ENCODE results near the gene JUND.

JUND gene

DNA sequence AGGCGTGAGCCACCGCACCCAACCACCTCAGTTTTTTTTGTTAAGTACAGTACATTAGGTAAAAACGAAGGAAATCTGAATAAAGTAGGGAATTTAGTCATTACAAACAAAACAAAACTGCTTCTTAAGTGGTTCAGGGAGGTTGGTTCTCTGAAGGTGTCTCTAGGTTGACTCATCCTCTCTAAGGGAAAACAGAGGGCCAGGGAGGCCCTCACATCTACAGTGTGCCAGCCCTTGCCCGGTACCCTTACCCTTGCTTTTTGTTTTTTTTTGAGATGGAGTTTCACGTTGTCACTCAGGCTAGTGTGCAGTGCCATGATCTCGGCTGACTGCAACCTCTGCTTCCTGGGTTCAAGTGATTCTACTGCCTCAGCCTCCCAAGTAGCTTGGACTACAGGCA is 17.2 kb upstream of the JUND start:
- Histone ChIP-seq H3K36me3 (ENCODE audit: control insufficient read depth, insufficient read depth, low read length) (no peaks in the 10 kb centered on the region), H3K27ac (ENCODE audit: low read depth, low read length, severe bottlenecking) (no peak overlapping the region), H3K9me3 (ENCODE audit: control insufficient read depth, low read length) (no peaks in the 10 kb centered on the region), H3K4me1 (ENCODE audit: control insufficient read depth, insufficient read depth, low read length, poor library complexity, severe bottlenecking) (peaks cover 21% of the 10 kb centered on the region), H3K4me3 (ENCODE audit: extremely low read depth, insufficient read depth, low read length, poor library complexity, severe bottlenecking) (no peak overlapping the region)
- 89 to 96% methylated on average over 3 of the region's 6 CpGs for WGBS, 2 experiments (ENCODE audit: insufficient coverage in 2 of 2)

DNA sequence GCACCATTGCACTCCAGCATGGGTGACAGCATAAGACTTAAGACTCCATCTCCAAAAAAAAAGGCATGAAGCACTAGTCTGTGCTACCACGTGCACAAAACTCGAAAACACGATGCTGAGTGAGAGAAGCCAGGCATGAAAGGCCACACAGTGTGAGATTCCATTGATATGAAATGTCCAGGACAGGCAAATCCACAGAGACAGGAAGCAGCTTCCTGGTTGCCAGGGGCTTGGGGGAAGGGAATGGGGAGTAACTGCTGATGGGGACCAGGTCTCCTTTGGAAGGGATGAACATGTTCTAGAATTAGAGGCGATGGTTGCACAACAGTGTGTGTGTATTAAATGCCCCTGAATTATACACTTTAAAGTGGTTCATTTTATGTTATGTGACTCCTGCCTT is 15.9 kb upstream of the JUND start:
- Histone ChIP-seq H3K27ac (ENCODE audit: low read depth, low read length, severe bottlenecking) (no peak overlapping the region), H3K36me3 (ENCODE audit: control insufficient read depth, insufficient read depth, low read length) (no peaks in the 10 kb centered on the region), H3K4me3 (ENCODE audit: extremely low read depth, insufficient read depth, low read length, poor library complexity, severe bottlenecking) (no peak overlapping the region), H3K4me1 (ENCODE audit: control insufficient read depth, insufficient read depth, low read length, poor library complexity, severe bottlenecking) (peaks cover 25% of the 10 kb centered on the region), H3K9me3 (ENCODE audit: control insufficient read depth, low read length) (no peaks in the 10 kb centered on the region)
- WGBS, 2 experiments (ENCODE audit: insufficient coverage in 2 of 2) = 68 to 81% methylated on average over 3 to 4 of the region's 4 CpGs

DNA sequence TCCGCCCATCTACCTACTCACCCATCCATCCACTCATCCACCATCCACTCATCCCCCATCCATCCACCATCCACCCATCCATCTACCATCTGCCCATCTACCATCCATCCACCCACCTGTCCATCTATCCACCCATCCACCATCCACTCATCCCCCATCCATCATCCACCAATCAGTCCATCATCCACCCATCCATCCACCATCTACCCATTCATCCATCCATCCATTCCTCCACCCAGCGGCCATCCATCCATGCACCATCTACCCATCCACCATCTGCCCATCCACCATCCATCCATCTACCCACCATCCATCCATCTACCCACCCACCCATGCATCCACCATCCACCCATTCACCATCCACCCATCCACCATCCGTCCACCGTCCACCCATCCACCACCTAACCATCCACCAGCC is 13.6 kb upstream of the JUND start:
- WGBS, 2 experiments (ENCODE audit: insufficient coverage in 2 of 2) = 79 to 94% methylated on average over 2 to 4 of the region's 4 CpGs
- no peak overlapping the region for H3K4me3 ChIP-seq (ENCODE audit: extremely low read depth, insufficient read depth, low read length, poor library complexity, severe bottlenecking)
- no peaks in the 10 kb centered on the region for H3K9me3 ChIP-seq (ENCODE audit: control insufficient read depth, low read length)
- H3K4me1 ChIP-seq (ENCODE audit: control insufficient read depth, insufficient read depth, low read length, poor library complexity, severe bottlenecking) = peaks cover 30% of the 10 kb centered on the region
- no peaks in the 10 kb centered on the region for H3K36me3 ChIP-seq (ENCODE audit: control insufficient read depth, insufficient read depth, low read length)
- no peak overlapping the region for H3K27ac ChIP-seq (ENCODE audit: low read depth, low read length, severe bottlenecking)

DNA sequence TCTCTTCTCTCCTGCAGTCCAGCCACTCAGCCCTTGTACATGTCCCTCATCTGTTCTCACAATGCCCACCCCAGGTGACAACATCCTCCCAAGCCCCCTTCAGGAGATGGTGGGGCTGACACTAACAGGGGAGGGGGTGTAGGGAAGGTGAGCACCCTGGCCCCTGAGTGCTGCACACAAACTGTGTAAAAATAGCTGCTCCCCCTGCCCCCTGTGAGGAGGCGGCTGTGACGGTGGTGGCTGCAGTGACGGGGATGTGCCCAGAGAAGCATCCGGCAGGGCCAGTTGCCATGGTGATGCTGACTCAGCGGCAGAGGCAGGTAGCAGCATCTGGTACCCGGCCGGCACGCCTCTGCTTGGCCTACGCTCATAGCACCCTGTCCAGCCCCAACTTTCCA is 13.0 kb upstream of the JUND start:
- Histone ChIP-seq H3K4me1 (ENCODE audit: control insufficient read depth, insufficient read depth, low read length, poor library complexity, severe bottlenecking) (peaks cover 30% of the 10 kb centered on the region), H3K4me3 (ENCODE audit: extremely low read depth, insufficient read depth, low read length, poor library complexity, severe bottlenecking) (no peak overlapping the region), H3K9me3 (ENCODE audit: control insufficient read depth, low read length) (no peaks in the 10 kb centered on the region), H3K36me3 (ENCODE audit: control insufficient read depth, insufficient read depth, low read length) (no peaks in the 10 kb centered on the region), H3K27ac (ENCODE audit: low read depth, low read length, severe bottlenecking) (no peak overlapping the region)
- WGBS, 2 experiments (ENCODE audit: insufficient coverage in 2 of 2) = 46 to 56% methylated on average over 4 to 5 of the region's 9 CpGs

DNA sequence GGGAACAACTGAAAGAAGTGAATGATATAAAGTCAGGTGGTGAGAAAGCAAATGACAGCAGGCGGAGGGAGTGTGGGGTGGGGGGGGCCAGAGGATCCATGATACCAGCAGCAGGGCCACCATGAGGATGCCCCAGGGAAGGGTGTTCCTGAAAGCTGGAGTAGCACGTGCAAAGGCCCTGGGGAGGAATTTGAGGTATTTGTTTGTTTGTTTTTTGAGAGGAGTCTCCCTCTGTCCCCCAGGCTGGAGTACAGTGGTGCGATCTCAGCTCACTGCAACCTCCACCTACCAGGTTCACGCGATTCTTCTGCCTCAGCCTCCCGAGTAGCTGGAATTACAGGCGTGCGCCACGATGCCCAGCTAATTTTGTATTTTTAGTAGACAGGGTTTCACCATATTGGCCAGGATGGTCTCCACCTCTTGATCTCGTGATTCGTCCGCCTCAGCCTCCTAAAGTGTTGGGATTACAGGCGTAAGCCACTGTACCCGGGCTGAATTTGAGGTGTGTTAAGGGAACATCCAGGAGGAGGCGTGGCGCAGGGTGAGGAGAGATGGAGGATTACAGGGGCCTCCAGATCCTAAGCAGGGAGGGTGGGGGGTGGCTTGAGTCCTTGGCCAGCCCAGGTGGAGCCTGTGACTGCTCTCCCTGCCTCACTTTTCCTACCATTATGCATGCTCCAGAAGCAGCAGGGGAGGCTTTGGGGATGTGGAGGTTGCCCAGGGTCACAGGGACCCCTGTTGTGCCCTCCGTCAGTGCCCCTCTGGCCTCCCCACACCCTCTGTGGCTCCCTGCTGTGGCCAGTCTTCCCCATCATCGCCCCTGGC is 12.4 kb upstream of the JUND start:
- Histone ChIP-seq H3K9me3 (ENCODE audit: control insufficient read depth, low read length) (no peaks in the 10 kb centered on the region), H3K27ac (ENCODE audit: low read depth, low read length, severe bottlenecking) (peak overlapping the region; percentile 98), H3K4me1 (ENCODE audit: control insufficient read depth, insufficient read depth, low read length, poor library complexity, severe bottlenecking) (peaks cover 25% of the 10 kb centered on the region), H3K4me3 (ENCODE audit: extremely low read depth, insufficient read depth, low read length, poor library complexity, severe bottlenecking) (no peak overlapping the region), H3K36me3 (ENCODE audit: control insufficient read depth, insufficient read depth, low read length) (no peaks in the 10 kb centered on the region)
- 66 to 73% methylated on average over 14 to 16 of the region's 18 CpGs for WGBS, 2 experiments (ENCODE audit: insufficient coverage in 2 of 2)

DNA sequence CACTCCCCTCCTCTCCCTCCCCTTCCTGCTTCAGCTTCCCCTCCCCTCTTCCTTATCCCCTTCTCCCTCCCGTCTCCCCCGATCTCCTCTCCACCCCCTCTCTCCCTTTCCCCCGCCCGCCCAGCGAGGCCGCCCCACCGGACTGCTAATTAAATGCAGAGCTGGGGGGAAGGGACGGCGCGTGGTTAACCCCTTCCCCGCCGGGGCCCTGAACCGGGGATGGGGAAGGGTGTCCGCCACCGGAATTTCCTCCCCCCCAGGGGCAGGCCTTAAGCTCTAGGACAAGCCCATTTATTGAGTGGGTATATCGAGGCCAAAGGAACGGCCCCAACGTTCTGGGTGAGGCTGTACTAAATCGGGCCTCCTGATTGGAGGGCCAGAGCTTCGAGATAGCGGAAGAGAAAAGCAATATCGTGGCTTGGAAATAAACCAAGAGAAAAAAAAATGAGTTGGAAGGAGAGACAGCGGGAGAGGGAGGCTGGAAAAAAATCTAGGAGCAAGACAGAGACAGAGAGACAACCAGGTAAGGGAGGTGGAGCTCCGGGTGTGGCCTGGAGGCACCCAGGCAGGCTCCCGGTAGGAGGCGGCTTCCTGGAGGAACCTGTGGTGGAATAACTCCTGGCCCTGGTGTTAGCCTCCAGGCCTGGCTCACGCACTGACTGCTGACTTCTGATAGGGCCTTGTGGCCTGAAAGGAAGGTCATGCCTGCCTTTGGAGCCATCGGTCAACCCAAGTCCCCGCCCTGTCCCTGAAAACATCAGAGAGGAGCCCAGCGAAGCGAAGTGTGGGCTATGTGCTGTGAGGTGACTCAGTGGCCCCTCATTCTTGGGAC is 11.6 kb upstream of the JUND start:
- Histone ChIP-seq H3K4me1 (ENCODE audit: control insufficient read depth, insufficient read depth, low read length, poor library complexity, severe bottlenecking) (peaks cover 23% of the 10 kb centered on the region), H3K9me3 (ENCODE audit: control insufficient read depth, low read length) (no peaks in the 10 kb centered on the region), H3K4me3 (ENCODE audit: extremely low read depth, insufficient read depth, low read length, poor library complexity, severe bottlenecking) (peak overlapping the region; percentile 51), H3K27ac (ENCODE audit: low read depth, low read length, severe bottlenecking) (peak overlapping the region; percentile 98), H3K36me3 (ENCODE audit: control insufficient read depth, insufficient read depth, low read length) (no peaks in the 10 kb centered on the region)
- WGBS, 2 experiments (ENCODE audit: insufficient coverage in 2 of 2) = 10 to 13% methylated on average over 21 to 22 of the region's 31 CpGs

DNA sequence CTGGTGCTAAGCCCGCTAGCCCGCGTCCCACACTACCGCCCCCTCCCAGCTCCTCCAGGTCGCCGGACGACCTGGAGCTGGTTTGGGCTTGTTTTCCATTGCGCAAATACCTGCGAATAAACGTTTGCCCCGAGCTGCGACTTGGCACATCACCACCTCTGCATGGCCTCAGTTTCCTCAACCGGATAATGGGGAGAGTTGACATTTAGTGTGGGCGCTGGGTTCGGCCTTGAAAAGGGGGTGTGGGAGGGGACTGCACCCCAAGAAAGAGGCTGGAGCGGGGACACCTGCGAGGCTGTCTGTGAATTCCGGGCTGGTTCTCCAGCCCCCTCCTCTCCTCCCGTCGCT is 11.0 kb upstream of the JUND start:
- Histone ChIP-seq H3K9me3 (ENCODE audit: control insufficient read depth, low read length) (no peaks in the 10 kb centered on the region), H3K4me3 (ENCODE audit: extremely low read depth, insufficient read depth, low read length, poor library complexity, severe bottlenecking) (peak overlapping the region; percentile 51), H3K4me1 (ENCODE audit: control insufficient read depth, insufficient read depth, low read length, poor library complexity, severe bottlenecking) (peaks cover 22% of the 10 kb centered on the region), H3K36me3 (ENCODE audit: control insufficient read depth, insufficient read depth, low read length) (no peaks in the 10 kb centered on the region), H3K27ac (ENCODE audit: low read depth, low read length, severe bottlenecking) (peak overlapping the region; percentile 98)
- 0% methylated on average over 8 to 9 of the region's 20 CpGs for WGBS, 2 experiments (ENCODE audit: insufficient coverage in 2 of 2)

DNA sequence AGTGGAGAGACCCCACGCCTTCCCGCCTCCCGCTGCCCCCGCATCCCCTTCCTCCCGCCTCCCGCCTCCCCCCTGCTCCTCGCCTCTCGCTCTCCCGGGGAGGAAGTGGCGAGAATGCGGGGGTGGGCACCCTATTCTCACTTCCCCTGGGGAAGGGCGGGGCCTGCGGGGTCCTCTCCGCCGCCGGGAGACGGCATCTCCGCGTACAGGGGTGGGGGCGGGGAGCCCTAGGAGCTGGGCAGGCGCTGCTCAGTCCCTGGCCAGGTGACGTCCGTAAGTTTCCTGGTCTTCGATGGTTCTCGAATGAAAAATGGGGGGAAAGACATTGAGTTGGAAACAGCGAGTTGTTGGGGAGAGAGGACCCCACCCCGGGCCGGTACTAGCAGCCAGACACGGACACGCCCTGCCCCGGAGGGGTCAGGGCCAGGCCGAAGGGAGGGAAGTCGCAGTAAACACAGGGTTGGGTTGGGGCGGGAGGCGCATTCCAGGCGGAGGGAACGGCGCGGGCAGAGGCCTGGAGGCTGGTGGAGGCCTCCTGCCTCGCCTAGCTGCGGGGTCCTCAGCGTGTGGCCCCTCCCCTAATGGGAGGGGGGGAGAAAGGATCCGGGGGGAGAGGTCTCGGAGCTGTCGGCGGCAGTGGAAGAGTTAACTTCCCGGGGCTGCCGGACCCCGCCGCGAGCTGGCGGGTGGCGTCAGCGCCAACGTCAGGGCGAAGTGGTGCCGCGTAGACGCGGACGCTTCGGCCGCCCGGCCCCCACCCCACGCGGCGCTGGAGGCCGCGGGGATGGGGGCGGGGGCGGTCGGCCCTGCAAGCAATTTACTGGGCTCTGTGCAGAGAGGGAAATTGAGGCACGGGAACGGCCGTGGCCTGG is 10.4 kb upstream of the JUND start:
- no peaks in the 10 kb centered on the region for H3K9me3 ChIP-seq (ENCODE audit: control insufficient read depth, low read length)
- H3K36me3 ChIP-seq (ENCODE audit: control insufficient read depth, insufficient read depth, low read length) = no peaks in the 10 kb centered on the region
- peak overlapping the region; percentile 51 for H3K4me3 ChIP-seq (ENCODE audit: extremely low read depth, insufficient read depth, low read length, poor library complexity, severe bottlenecking)
- peak overlapping the region; percentile 98 for H3K27ac ChIP-seq (ENCODE audit: low read depth, low read length, severe bottlenecking)
- H3K4me1 ChIP-seq (ENCODE audit: control insufficient read depth, insufficient read depth, low read length, poor library complexity, severe bottlenecking) = peaks cover 18% of the 10 kb centered on the region
- 0% methylated on average over 45 to 50 of the region's 75 CpGs for WGBS, 2 experiments (ENCODE audit: insufficient coverage in 2 of 2)

DNA sequence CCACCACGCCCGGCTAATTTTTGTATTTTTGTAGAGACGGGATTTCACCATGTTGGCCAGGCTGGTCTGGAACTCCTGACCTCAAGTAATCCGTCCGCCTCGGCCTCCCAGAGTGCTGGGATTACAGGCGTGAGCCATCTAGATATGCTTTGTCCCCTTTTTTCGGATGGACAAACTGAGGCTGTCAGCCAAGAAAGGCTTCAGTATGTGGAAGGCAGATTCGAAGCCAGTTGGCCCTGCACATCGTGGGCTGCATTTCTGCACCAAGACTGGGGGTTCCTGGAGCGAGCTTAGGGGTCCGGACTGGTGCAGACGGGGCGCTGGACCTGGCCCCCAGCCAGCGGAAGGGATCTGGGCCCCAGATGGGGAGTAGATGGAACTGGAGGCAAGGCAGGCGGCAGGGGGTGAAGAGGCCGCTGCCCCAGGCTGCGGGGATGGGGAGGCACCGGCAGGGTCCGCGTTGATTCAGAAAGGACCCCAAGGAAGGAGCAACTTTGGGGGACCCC is 9.7 kb upstream of the JUND start:
- 59 to 63% methylated on average over 18 of the region's 21 CpGs for WGBS, 2 experiments (ENCODE audit: insufficient coverage in 2 of 2)
- Histone ChIP-seq H3K36me3 (ENCODE audit: control insufficient read depth, insufficient read depth, low read length) (no peaks in the 10 kb centered on the region), H3K4me1 (ENCODE audit: control insufficient read depth, insufficient read depth, low read length, poor library complexity, severe bottlenecking) (peaks cover 22% of the 10 kb centered on the region), H3K27ac (ENCODE audit: low read depth, low read length, severe bottlenecking) (peak overlapping the region; percentile 98), H3K4me3 (ENCODE audit: extremely low read depth, insufficient read depth, low read length, poor library complexity, severe bottlenecking) (peak overlapping the region; percentile 51), H3K9me3 (ENCODE audit: control insufficient read depth, low read length) (no peaks in the 10 kb centered on the region)

DNA sequence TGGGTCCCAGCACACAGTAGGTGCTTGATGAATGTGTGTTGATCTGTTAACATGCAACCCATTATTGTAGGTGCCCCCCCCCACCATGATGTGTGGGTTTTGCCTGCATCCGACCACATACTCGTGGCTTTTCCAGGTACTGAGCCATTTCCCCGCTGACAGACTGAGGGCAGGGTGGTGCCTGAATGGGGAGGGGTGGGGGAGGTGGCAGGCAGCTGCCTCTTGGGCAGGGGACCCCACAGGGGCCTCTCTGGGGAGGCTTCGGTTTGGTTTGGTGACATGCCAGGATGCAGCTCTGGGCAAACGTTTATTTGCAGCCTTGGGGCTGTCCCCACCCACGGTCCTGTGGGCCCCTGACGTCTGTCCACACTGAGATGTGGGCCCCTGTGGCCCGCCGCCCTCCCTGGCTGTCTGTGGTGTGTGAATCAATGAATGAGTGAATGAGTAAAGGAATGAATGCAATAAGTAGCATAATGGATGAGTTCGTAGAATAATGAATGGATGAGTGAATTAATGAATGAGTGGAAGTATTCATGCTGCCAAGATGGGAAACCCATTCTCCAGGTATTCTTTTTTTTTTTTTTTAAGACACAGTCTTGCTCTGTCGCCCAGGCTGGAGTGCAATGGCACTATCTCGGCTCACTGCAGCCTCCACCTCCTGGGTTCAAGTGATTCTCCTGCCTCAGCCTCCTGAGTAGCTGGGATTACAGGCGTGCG is 9.0 kb upstream of the JUND start:
- H3K36me3 ChIP-seq (ENCODE audit: control insufficient read depth, insufficient read depth, low read length) = no peaks in the 10 kb centered on the region
- 74 to 84% methylated on average over 5 to 9 of the region's 14 CpGs for WGBS, 2 experiments (ENCODE audit: insufficient coverage in 2 of 2)
- H3K4me1 ChIP-seq (ENCODE audit: control insufficient read depth, insufficient read depth, low read length, poor library complexity, severe bottlenecking) = peaks cover 22% of the 10 kb centered on the region
- no peaks in the 10 kb centered on the region for H3K9me3 ChIP-seq (ENCODE audit: control insufficient read depth, low read length)
- H3K4me3 ChIP-seq (ENCODE audit: extremely low read depth, insufficient read depth, low read length, poor library complexity, severe bottlenecking) = no peak overlapping the region
- H3K27ac ChIP-seq (ENCODE audit: low read depth, low read length, severe bottlenecking) = no peak overlapping the region

Data from mesodermal cell (in vitro differentiated cells).